Lower leg skin (tissue), 4 donors: ENCODE data around the gene TAF11L5. TPM values are rescaled to one million over a fixed set of nuclear protein-coding genes. Genes with fewer than 3 reads are reported as not detected.

Experiments used
- total RNA-seq, 4 donors: library from RNA; depleted of rRNA; stranded (reverse); fragments of >200 nt; gene quantifications; one replicate each; pipeline ENCODE4 v1.1.0, GENCODE V29; 2016

The TAF11L5 gene
- total RNA-seq, 4 donors from 2014 or later, result not detected

Other genes with a start within 250 kb of the TAF11L5 start
- gene TAF11L2, start 27.0 kb upstream of the TAF11L5 start, total RNA-seq, result not detected
- gene TAF11L3, start 6.9 kb upstream of the TAF11L5 start, total RNA-seq, result not detected
- gene TAF11L4, start 3.4 kb upstream of the TAF11L5 start, total RNA-seq, result not detected
- not detected for gene TAF11L6, start 3.4 kb downstream of the TAF11L5 start, total RNA-seq
- not detected for gene TAF11L7, start 60.5 kb downstream of the TAF11L5 start, total RNA-seq
- not detected for gene TAF11L8, start 65.7 kb downstream of the TAF11L5 start, total RNA-seq
- gene TAF11L9, start 69.2 kb downstream of the TAF11L5 start, total RNA-seq, result not detected
- not detected for gene TAF11L10, start 72.6 kb downstream of the TAF11L5 start, total RNA-seq
- under 1 TPM in 1 of 4 donors, not detected in 3; 0.19 TPM for gene TAF11L11, start 78.9 kb downstream of the TAF11L5 start, total RNA-seq
- not detected for gene TAF11L12, start 85.2 kb downstream of the TAF11L5 start, total RNA-seq
- not detected for gene TAF11L13, start 106.9 kb downstream of the TAF11L5 start, total RNA-seq
- gene TAF11L14, start 109.2 kb downstream of the TAF11L5 start, total RNA-seq, result not detected